Activated gamma-delta T cell treated with Interleukin-2 at 50 U/mL for 16 hours (primary cell): ENCODE data around the gene SMAD3.

Experiments used
- DNase-seq: peaks from one replicate; pipeline ENCODE4 v3.0.0-alpha.2; 2020

Gene SMAD3

GRCh38 chr15:67170143-67170925 is 104.9 kb downstream of the SMAD3 start:
- DNase-seq = no peak

- DNase-seq = no peak
Observed at GRCh38 chr15:67171471-67171870, 106.1 kb downstream of the SMAD3 start.

- no peak for DNase-seq
Observed at GRCh38 chr15:67172172-67172571, 106.8 kb downstream of the SMAD3 start.

GRCh38 chr15:67173005-67173404 is 107.6 kb downstream of the SMAD3 start:
- DNase-seq = no peak

- no peak for DNase-seq
Observed at GRCh38 chr15:67173786-67174185, 108.4 kb downstream of the SMAD3 start.

- DNase-seq = no peak
Observed at GRCh38 chr15:67174446-67174845, 109.0 kb downstream of the SMAD3 start.

- DNase-seq = no peak
Observed at GRCh38 chr15:67174864-67175573, 109.6 kb downstream of the SMAD3 start.

- no peak for DNase-seq
Observed at GRCh38 chr15:67175643-67176071, 110.3 kb downstream of the SMAD3 start.

- no peak for DNase-seq
Observed at GRCh38 chr15:67176195-67176971, 111.0 kb downstream of the SMAD3 start.

- DNase-seq = no peak
Observed at GRCh38 chr15:67177752-67178151, 112.3 kb downstream of the SMAD3 start.

GRCh38 chr15:67178569-67179210 is 113.3 kb downstream of the SMAD3 start:
- DNase-seq = no peak

GRCh38 chr15:67179411-67179995 is 114.1 kb downstream of the SMAD3 start:
- DNase-seq = no peak

- no peak for DNase-seq
Observed at GRCh38 chr15:67180035-67180434, 114.6 kb downstream of the SMAD3 start.

- DNase-seq = no peak
Observed at GRCh38 chr15:67180514-67181191, 115.3 kb downstream of the SMAD3 start.

- no peak for DNase-seq
Observed at GRCh38 chr15:67181221-67181639, 115.8 kb downstream of the SMAD3 start.

- DNase-seq = no peak
Observed at GRCh38 chr15:67183443-67184169, 118.2 kb downstream of the SMAD3 start.

GRCh38 chr15:67184208-67184925 is 119.0 kb downstream of the SMAD3 start:
- DNase-seq = no peak

GRCh38 chr15:67185051-67185450 is 119.6 kb downstream of the SMAD3 start:
- no peak for DNase-seq

GRCh38 chr15:67185621-67186225 is 120.3 kb downstream of the SMAD3 start:
- DNase-seq = no peak

- no peak for DNase-seq
Observed at GRCh38 chr15:67186226-67186649, 120.8 kb downstream of the SMAD3 start.
